Neural cell (in vitro differentiated cells): ENCODE data around the gene SLC10A7.

Source experiments
- CTCF ChIP-seq: fragments of 450-650 bp; IDR thresholded peaks from 2 replicates; pipeline ENCODE4 v1.5.1; 2014; ENCODE audit warnings: antibody characterized with exemption, mild to moderate bottlenecking, moderate library complexity; ENCODE audit not compliant: poor library complexity, severe bottlenecking
- EZH2 ChIP-seq: fragments of 200-600, 300-800 bp; shearing (Covaris generic), sonication (generic); IDR thresholded peaks from 2 replicates; pipeline ENCODE4 v1.6.1; 2014; ENCODE audit warnings: antibody characterized with exemption, low read length, borderline replicate concordance, mild to moderate bottlenecking; ENCODE audit not compliant: insufficient read depth, poor library complexity, severe bottlenecking
- POLR2AphosphoS5 ChIP-seq: IDR thresholded peaks from 2 replicates; pipeline ENCODE4 v1.6.1; 2012
- RAD21 ChIP-seq: fragments of 450-650 bp; conservative IDR thresholded peaks from 2 replicates; pipeline ENCODE4 v1.6.1; 2014; ENCODE audit warnings: antibody characterized with exemption, mild to moderate bottlenecking, moderate library complexity
- SMC3 ChIP-seq: fragments of 450-650 bp; conservative IDR thresholded peaks from 2 replicates; pipeline ENCODE4 v1.6.1; 2014; ENCODE audit warnings: antibody characterized with exemption, mild to moderate bottlenecking, moderate library complexity; ENCODE audit not compliant: poor library complexity
- TAF1 ChIP-seq: IDR thresholded peaks from 2 replicates; pipeline ENCODE4 v1.6.1; 2012; ENCODE audit warnings: low read depth
- TF ChIP-seq, protein P1 (sequence below): IDR thresholded peaks from 2 replicates; pipeline ENCODE4 v1.6.1; 2012; ENCODE audit warnings: borderline replicate concordance

DNA sequence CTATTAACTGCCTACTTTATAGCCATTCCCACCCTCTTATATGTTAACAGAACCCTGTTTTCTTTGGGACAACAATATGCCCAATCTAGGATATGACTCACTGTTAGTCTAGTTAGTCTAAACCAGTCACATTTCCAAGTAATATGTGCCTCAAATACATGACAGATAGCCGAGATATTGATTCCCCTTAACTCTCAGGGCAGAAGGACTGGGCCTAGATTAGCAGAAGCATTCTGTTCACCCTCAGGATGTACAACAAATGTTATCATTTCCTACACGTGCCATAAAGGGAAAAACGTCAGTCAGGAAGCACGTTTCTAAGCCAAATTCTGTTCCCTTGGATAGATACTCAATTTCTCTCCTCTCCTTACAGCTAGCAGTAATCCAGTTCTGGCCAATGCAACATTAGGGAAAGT lies 114.1 kb downstream of the SLC10A7 start:
- TF ChIP-seq CTCF (no peak), EZH2 (no peak), RAD21 (no peak), POLR2AphosphoS5 (no peak), TAF1 (no peak), SMC3 (no peak)
- TF ChIP-seq, protein P1, sequence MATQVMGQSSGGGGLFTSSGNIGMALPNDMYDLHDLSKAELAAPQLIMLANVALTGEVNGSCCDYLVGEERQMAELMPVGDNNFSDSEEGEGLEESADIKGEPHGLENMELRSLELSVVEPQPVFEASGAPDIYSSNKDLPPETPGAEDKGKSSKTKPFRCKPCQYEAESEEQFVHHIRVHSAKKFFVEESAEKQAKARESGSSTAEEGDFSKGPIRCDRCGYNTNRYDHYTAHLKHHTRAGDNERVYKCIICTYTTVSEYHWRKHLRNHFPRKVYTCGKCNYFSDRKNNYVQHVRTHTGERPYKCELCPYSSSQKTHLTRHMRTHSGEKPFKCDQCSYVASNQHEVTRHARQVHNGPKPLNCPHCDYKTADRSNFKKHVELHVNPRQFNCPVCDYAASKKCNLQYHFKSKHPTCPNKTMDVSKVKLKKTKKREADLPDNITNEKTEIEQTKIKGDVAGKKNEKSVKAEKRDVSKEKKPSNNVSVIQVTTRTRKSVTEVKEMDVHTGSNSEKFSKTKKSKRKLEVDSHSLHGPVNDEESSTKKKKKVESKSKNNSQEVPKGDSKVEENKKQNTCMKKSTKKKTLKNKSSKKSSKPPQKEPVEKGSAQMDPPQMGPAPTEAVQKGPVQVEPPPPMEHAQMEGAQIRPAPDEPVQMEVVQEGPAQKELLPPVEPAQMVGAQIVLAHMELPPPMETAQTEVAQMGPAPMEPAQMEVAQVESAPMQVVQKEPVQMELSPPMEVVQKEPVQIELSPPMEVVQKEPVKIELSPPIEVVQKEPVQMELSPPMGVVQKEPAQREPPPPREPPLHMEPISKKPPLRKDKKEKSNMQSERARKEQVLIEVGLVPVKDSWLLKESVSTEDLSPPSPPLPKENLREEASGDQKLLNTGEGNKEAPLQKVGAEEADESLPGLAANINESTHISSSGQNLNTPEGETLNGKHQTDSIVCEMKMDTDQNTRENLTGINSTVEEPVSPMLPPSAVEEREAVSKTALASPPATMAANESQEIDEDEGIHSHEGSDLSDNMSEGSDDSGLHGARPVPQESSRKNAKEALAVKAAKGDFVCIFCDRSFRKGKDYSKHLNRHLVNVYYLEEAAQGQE = no peak
